HEK293 (cell line): Measurements from ENCODE around the gene RBP7.

ENCODE experiments used
- CTCF ChIA-PET: fragments of 350-600 bp; formaldehyde crosslinking; extraction: SDS; loops from one replicate; lab custom pipeline; 2021; ENCODE audit warnings: antibody characterized with exemption; lab: Yijun Ruan, JAX
- POLR2A ChIA-PET: fragments of 300-600 bp; formaldehyde crosslinking; extraction: SDS; loops from one replicate; lab custom pipeline; 2020; ENCODE audit warnings: antibody characterized with exemption, inconsistent platforms; lab: Yijun Ruan, JAX
- H3K27ac ChIP-seq: fragments of 200-500 bp; sonication (Bioruptor generic); 2 replicates; pipeline ENCODE4 v1.5.1; 2014; ENCODE audit warnings: low read depth, low read length, control low read depth, inconsistent platforms; ENCODE audit errors: extremely low read depth
- H3K36me3 ChIP-seq, 2 experiments: fragments of 200-500 bp in 1 of 2; sonication (Bioruptor generic) in 1 of 2; 1 replicate in 1 of 2; 2 replicates in 1 of 2; pipeline ENCODE4 v1.5.1; 2014 to 2017; ENCODE audit warnings: inconsistent platforms in 2 of 2, low read length in 2 of 2; ENCODE audit not compliant: control insufficient read depth in 2 of 2, insufficient read depth in 1 of 2
- H3K4me1 ChIP-seq: fragments of 200-500 bp; sonication (Bioruptor generic); 2 replicates; pipeline ENCODE4 v1.5.1; 2014; ENCODE audit warnings: mild to moderate bottlenecking, low read length, inconsistent platforms; ENCODE audit not compliant: control insufficient read depth, insufficient read depth
- H3K4me3 ChIP-seq: 2 replicates; pipeline ENCODE4 v1.5.1; 2011; ENCODE audit warnings: low read depth, mild to moderate bottlenecking, control low read depth, low read length, moderate library complexity
- H3K9me3 ChIP-seq: fragments of 200-500 bp; sonication (Bioruptor generic); 2 replicates; pipeline ENCODE4 v1.5.1; 2014; ENCODE audit warnings: low read depth, low read length, inconsistent platforms; ENCODE audit not compliant: control insufficient read depth, insufficient read depth
- GLI4 ChIP-seq: fragments of 450-650 bp; formaldehyde crosslinking; IDR thresholded peaks from 2 replicates; pipeline ENCODE4 v1.5.1; 2016; ENCODE audit warnings: missing biosample characterization, missing genetic modification characterization
- KLF10 ChIP-seq: fragments of 450-650 bp; IDR thresholded peaks from 2 replicates; pipeline ENCODE4 v1.5.1; 2018; ENCODE audit warnings: missing biosample characterization, mild to moderate bottlenecking, missing genetic modification characterization
- SALL2 ChIP-seq: fragments of 450-650 bp; formaldehyde crosslinking; IDR thresholded peaks from 2 replicates; pipeline ENCODE4 v1.5.0; 2017; ENCODE audit warnings: missing biosample characterization, mild to moderate bottlenecking, missing genetic modification characterization, borderline replicate concordance
- ZFHX2 ChIP-seq: fragments of 450-650 bp; formaldehyde crosslinking; conservative IDR thresholded peaks from 2 replicates; pipeline ENCODE4 v1.5.1; 2016; ENCODE audit warnings: missing biosample characterization, missing genetic modification characterization
- ZFP69B ChIP-seq: fragments of 450-650 bp; formaldehyde crosslinking; IDR thresholded peaks from 2 replicates; pipeline ENCODE4 v1.5.1; 2016; ENCODE audit warnings: missing biosample characterization, missing genetic modification characterization
- ZNF121 ChIP-seq: fragments of 450-650 bp; formaldehyde crosslinking; IDR thresholded peaks from 2 replicates; pipeline ENCODE4 v1.5.1; 2016; ENCODE audit warnings: missing biosample characterization, missing genetic modification characterization
- ZNF174 ChIP-seq: fragments of 450-650 bp; formaldehyde crosslinking; IDR thresholded peaks from 2 replicates; pipeline ENCODE4 v1.5.0; 2017; ENCODE audit warnings: missing biosample characterization, mild to moderate bottlenecking, missing genetic modification characterization
- ZNF350 ChIP-seq: fragments of 450-650 bp; formaldehyde crosslinking; IDR thresholded peaks from 2 replicates; pipeline ENCODE4 v1.5.0; 2017; ENCODE audit warnings: missing biosample characterization, mild to moderate bottlenecking, missing genetic modification characterization
- ZNF391 ChIP-seq: fragments of 450-650 bp; formaldehyde crosslinking; IDR thresholded peaks from 2 replicates; pipeline ENCODE4 v1.5.1; 2016; ENCODE audit warnings: low read depth, missing biosample characterization, missing genetic modification characterization, borderline replicate concordance
- ZNF473 ChIP-seq: fragments of 450-650 bp; formaldehyde crosslinking; IDR thresholded peaks from 2 replicates; pipeline ENCODE4 v1.5.1; 2017; ENCODE audit warnings: missing biosample characterization, missing genetic modification characterization
- ZNF610 ChIP-seq: fragments of 450-650 bp; formaldehyde crosslinking; IDR thresholded peaks from 2 replicates; pipeline ENCODE4 v1.5.1; 2016; ENCODE audit warnings: missing biosample characterization, missing genetic modification characterization, borderline replicate concordance
- ZNF664 ChIP-seq: fragments of 450-650 bp; formaldehyde crosslinking; IDR thresholded peaks from 2 replicates; pipeline ENCODE4 v1.5.1; 2016; ENCODE audit warnings: missing biosample characterization, missing genetic modification characterization
- ZNF677 ChIP-seq: fragments of 450-650 bp; IDR thresholded peaks from 2 replicates; pipeline ENCODE4 v1.5.0; 2018; ENCODE audit warnings: missing biosample characterization, mild to moderate bottlenecking, missing genetic modification characterization, moderate library complexity
- TF ChIP-seq, protein P1 (sequence below): fragments of 450-650 bp; formaldehyde crosslinking; IDR thresholded peaks from 2 replicates; pipeline ENCODE4 v1.5.1; 2017; ENCODE audit warnings: missing biosample characterization, missing genetic modification characterization
- TF ChIP-seq, protein P2 (sequence below): fragments of 450-650 bp; formaldehyde crosslinking; IDR thresholded peaks from 2 replicates; pipeline ENCODE4 v1.5.1; 2016; ENCODE audit warnings: missing biosample characterization, missing genetic modification characterization, borderline replicate concordance
- TF ChIP-seq, protein P3 (sequence below): fragments of 450-650 bp; formaldehyde crosslinking; IDR thresholded peaks from 2 replicates; pipeline ENCODE4 v1.5.1; 2016; ENCODE audit warnings: missing biosample characterization, missing genetic modification characterization

RBP7 gene

DNA sequence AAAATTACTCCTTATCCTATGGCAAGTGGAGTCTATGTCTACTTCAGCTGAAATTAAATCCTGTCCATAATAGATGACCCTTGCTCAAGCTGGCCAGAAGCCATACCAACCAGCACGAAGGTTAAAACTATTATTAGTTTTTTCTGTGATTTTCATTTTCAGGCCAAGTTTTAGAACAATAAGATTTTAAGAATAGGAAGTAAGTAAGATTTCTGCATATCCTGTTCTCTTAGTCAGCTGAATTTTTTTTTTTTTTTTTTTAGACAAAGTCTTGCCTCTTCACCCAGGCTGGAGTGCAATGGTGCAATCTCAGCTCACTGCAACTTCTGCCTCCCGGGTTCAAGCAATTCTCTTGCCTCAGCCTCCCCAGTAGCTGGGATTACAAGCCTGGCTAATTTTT lies 6.1 kb upstream of the RBP7 start (continued):
- TF ChIP-seq ZFP69B (tag by site-specific recombination) (no peak), ZNF473 (no peak), ZNF664 (tag by site-specific recombination) (no peak)
- TF ChIP-seq, all 188 proteins: peak for 0

DNA sequence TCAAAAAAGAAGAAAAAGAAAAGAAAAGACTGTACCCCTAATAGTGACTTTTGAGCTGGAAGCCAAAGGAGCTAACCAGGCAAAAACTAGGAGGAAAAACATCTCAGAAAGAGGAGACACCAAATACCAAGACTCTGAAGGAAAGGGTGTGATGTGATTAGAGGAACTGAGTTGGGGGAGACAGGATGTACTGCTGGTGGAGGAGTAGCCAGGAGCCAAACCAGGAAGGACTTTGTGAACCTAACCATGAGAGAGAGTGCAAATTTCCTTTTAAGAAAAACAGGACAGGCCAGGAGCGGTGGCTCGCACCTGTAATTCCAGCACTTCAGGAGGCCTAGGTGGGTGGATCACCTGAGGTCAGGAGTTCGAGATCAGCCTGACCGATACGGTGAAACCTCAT lies 4.1 kb upstream of the RBP7 start:
- no peak overlapping the region for H3K27ac ChIP-seq
- ChIA-PET POLR2A (no interaction called here), CTCF (interaction anchor here (0.6 kb wide), 1 partner anchor 329 kb away, joined by 3 read pairs; no protein-coding TSS in a partner anchor)
- H3K9me3 ChIP-seq = no peaks in the 10 kb centered on the region
- H3K36me3 ChIP-seq = no peaks in the 10 kb centered on the region; a peak in 1 of 3 replicates
- TF ChIP-seq GLI4 (tag by site-specific recombination) (no peak), ZFHX2 (tag by site-specific recombination) (no peak), KLF10 (no peak), ZNF174 (tag by site-specific recombination) (no peak), ZNF350 (tag by site-specific recombination) (no peak), SALL2 (tag by site-specific recombination) (no peak)
- TF ChIP-seq, protein P1, sequence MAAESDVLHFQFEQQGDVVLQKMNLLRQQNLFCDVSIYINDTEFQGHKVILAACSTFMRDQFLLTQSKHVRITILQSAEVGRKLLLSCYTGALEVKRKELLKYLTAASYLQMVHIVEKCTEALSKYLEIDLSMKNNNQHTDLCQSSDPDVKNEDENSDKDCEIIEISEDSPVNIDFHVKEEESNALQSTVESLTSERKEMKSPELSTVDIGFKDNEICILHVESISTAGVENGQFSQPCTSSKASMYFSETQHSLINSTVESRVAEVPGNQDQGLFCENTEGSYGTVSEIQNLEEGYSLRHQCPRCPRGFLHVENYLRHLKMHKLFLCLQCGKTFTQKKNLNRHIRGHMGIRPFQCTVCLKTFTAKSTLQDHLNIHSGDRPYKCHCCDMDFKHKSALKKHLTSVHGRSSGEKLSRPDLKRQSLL (tag by site-specific recombination) = no peak
- no peaks in the 10 kb centered on the region for H3K4me1 ChIP-seq
- H3K4me3 ChIP-seq = no peak overlapping the region

DNA sequence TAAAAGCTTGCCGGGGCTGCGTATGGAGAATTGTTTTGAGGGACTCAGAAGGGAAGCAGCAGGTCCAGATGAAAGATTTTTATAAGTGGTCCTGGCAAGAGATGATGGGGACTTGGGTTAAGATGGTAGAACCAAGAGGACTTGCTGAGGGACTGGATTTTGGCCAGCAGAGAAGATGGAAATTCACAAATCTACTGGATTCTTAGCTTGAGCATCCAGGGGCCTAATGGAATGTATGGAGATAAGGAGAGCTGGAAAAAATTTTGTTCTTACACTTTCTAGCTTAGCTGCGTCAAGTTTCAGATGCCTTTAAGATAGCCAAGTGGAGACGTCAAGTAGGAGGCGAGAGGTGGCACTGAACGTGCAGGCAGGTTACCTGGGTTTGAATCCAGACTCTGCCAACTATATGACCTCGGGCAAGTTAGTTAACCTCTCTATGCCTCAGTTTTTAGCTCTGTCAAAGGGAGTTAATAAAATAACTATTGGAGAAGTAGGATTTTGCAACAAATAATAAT lies 3.4 kb upstream of the RBP7 start:
- ChIA-PET CTCF (interaction anchor here (0.6 to 0.8 kb wide), 3 partner anchors 38 to 299 kb away, joined by 3 to 4 read pairs (median 4); no protein-coding TSS in a partner anchor), POLR2A (no interaction called here)
- no peak for TF ChIP-seq ZNF677
- TF ChIP-seq, protein P2, sequence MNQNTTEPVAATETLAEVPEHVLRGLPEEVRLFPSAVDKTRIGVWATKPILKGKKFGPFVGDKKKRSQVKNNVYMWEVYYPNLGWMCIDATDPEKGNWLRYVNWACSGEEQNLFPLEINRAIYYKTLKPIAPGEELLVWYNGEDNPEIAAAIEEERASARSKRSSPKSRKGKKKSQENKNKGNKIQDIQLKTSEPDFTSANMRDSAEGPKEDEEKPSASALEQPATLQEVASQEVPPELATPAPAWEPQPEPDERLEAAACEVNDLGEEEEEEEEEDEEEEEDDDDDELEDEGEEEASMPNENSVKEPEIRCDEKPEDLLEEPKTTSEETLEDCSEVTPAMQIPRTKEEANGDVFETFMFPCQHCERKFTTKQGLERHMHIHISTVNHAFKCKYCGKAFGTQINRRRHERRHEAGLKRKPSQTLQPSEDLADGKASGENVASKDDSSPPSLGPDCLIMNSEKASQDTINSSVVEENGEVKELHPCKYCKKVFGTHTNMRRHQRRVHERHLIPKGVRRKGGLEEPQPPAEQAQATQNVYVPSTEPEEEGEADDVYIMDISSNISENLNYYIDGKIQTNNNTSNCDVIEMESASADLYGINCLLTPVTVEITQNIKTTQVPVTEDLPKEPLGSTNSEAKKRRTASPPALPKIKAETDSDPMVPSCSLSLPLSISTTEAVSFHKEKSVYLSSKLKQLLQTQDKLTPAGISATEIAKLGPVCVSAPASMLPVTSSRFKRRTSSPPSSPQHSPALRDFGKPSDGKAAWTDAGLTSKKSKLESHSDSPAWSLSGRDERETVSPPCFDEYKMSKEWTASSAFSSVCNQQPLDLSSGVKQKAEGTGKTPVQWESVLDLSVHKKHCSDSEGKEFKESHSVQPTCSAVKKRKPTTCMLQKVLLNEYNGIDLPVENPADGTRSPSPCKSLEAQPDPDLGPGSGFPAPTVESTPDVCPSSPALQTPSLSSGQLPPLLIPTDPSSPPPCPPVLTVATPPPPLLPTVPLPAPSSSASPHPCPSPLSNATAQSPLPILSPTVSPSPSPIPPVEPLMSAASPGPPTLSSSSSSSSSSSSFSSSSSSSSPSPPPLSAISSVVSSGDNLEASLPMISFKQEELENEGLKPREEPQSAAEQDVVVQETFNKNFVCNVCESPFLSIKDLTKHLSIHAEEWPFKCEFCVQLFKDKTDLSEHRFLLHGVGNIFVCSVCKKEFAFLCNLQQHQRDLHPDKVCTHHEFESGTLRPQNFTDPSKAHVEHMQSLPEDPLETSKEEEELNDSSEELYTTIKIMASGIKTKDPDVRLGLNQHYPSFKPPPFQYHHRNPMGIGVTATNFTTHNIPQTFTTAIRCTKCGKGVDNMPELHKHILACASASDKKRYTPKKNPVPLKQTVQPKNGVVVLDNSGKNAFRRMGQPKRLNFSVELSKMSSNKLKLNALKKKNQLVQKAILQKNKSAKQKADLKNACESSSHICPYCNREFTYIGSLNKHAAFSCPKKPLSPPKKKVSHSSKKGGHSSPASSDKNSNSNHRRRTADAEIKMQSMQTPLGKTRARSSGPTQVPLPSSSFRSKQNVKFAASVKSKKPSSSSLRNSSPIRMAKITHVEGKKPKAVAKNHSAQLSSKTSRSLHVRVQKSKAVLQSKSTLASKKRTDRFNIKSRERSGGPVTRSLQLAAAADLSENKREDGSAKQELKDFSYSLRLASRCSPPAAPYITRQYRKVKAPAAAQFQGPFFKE (tag by site-specific recombination) = no peak
- TF ChIP-seq ZNF391 (tag by site-specific recombination) = no peak
- TF ChIP-seq ZNF610 = no peak
- TF ChIP-seq, protein P3, sequence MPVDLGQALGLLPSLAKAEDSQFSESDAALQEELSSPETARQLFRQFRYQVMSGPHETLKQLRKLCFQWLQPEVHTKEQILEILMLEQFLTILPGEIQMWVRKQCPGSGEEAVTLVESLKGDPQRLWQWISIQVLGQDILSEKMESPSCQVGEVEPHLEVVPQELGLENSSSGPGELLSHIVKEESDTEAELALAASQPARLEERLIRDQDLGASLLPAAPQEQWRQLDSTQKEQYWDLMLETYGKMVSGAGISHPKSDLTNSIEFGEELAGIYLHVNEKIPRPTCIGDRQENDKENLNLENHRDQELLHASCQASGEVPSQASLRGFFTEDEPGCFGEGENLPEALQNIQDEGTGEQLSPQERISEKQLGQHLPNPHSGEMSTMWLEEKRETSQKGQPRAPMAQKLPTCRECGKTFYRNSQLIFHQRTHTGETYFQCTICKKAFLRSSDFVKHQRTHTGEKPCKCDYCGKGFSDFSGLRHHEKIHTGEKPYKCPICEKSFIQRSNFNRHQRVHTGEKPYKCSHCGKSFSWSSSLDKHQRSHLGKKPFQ (tag by site-specific recombination) = no peak
- no peak for TF ChIP-seq GLI4 (tag by site-specific recombination)
- TF ChIP-seq ZNF121 (tag by site-specific recombination) = no peak

More for the DNA sequence above, 3.4 kb upstream of the RBP7 start:
- H3K36me3 ChIP-seq = no peaks in the 10 kb centered on the region; a peak in 1 of 3 replicates
- H3K27ac ChIP-seq = no peak overlapping the region
- H3K4me3 ChIP-seq = no peak overlapping the region
- no peaks in the 10 kb centered on the region for H3K9me3 ChIP-seq
- no peaks in the 10 kb centered on the region for H3K4me1 ChIP-seq
